Measurements from ENCODE around the gene ELAPOR2.
"Not testable (repeated sequence)": the region's sequence is repeated elsewhere in the genome, so short reads cannot be mapped to it uniquely, and the experiment has no call there.

The ELAPOR2 gene

GRCh38 chr7:87059525-87060287, at the start of gene ELAPOR2:
TSS of gene ELAPOR2 (minus strand) at chr7:87059654. CDS start at chr7:87059513, 141 bp downstream.
- DNase-seq (ENCODE audit: low read depth in 1 of 2, low spot score in 1 of 2) = peak; percentile 63 to 77

GRCh38 chr7:87107949-87108776, 48.7 kb upstream of the ELAPOR2 start:
- no peak for DNase-seq (ENCODE audit: low read depth in 1 of 2, low spot score in 1 of 2)

- DNase-seq (ENCODE audit: low read depth in 1 of 2, low spot score in 1 of 2) = no peak
Measured at GRCh38 chr7:87106974-87107612, 47.6 kb upstream of the ELAPOR2 start.

GRCh38 chr7:87105401-87105800, 45.9 kb upstream of the ELAPOR2 start:
- no peak for DNase-seq (ENCODE audit: low read depth in 1 of 2, low spot score in 1 of 2)

- DNase-seq (ENCODE audit: low read depth in 1 of 2, low spot score in 1 of 2) = no peak
Measured at GRCh38 chr7:87100326-87100725, 40.9 kb upstream of the ELAPOR2 start.

GRCh38 chr7:87097375-87097774, 37.9 kb upstream of the ELAPOR2 start:
- not testable (repeated sequence) for DNase-seq (ENCODE audit: low read depth in 1 of 2, low spot score in 1 of 2)

GRCh38 chr7:87094322-87094721, 34.9 kb upstream of the ELAPOR2 start:
- DNase-seq (ENCODE audit: low read depth in 1 of 2, low spot score in 1 of 2) = no peak

- DNase-seq (ENCODE audit: low read depth in 1 of 2, low spot score in 1 of 2) = no peak
Measured at GRCh38 chr7:87092568-87093091, 33.2 kb upstream of the ELAPOR2 start.

- no peak for DNase-seq (ENCODE audit: low read depth in 1 of 2, low spot score in 1 of 2)
Measured at GRCh38 chr7:87091487-87092066, 32.1 kb upstream of the ELAPOR2 start.

GRCh38 chr7:87083865-87084519, 24.5 kb upstream of the ELAPOR2 start:
- DNase-seq (ENCODE audit: low read depth in 1 of 2, low spot score in 1 of 2) = no peak

- no peak for DNase-seq (ENCODE audit: low read depth in 1 of 2, low spot score in 1 of 2)
Measured at GRCh38 chr7:87082675-87083074, 23.2 kb upstream of the ELAPOR2 start.

GRCh38 chr7:87075671-87076404, 16.4 kb upstream of the ELAPOR2 start:
- DNase-seq (ENCODE audit: low read depth in 1 of 2, low spot score in 1 of 2) = no peak

- DNase-seq (ENCODE audit: low read depth in 1 of 2, low spot score in 1 of 2) = no peak
Measured at GRCh38 chr7:87067788-87068187, 8.3 kb upstream of the ELAPOR2 start.

- no peak for DNase-seq (ENCODE audit: low read depth in 1 of 2, low spot score in 1 of 2)
Measured at GRCh38 chr7:87060288-87060537, 759 bp upstream of the ELAPOR2 start.

- no peak for DNase-seq (ENCODE audit: low read depth in 1 of 2, low spot score in 1 of 2)
Measured at GRCh38 chr7:87058744-87059524, 520 bp downstream of the ELAPOR2 start.

GRCh38 chr7:87057210-87057609, 2.2 kb downstream of the ELAPOR2 start:
- no peak for DNase-seq (ENCODE audit: low read depth in 1 of 2, low spot score in 1 of 2)

GRCh38 chr7:87056346-87056745, 3.1 kb downstream of the ELAPOR2 start:
- no peak for DNase-seq (ENCODE audit: low read depth in 1 of 2, low spot score in 1 of 2)

- DNase-seq (ENCODE audit: low read depth in 1 of 2, low spot score in 1 of 2) = no peak
Measured at GRCh38 chr7:87048839-87049238, 10.6 kb downstream of the ELAPOR2 start.

GRCh38 chr7:87046456-87046855, 13.0 kb downstream of the ELAPOR2 start:
- DNase-seq (ENCODE audit: low read depth in 1 of 2, low spot score in 1 of 2) = no peak
